ENCODE measurements around the gene PNP.

DNA sequence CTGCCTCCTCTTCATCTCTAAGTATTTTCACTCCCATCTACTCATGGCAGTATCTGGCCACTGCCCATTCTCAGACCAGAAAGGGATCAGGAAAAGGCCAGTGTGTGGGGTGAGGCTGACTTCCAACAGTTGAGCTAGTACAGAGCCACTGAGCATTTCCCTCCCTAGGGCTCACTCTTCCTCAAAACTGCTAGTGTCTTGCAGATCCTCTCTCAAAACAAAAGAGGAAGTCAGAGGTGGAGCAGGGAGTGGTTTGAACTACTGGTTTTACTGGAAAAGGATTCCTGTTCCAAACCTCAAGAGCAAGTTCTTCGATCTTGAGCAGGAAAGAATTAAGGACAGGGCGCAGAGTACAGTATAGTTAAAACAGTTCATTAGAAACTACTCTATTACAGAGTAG, 24.4 kb downstream of the PNP start:
- TF ChIP-seq, protein P1, sequence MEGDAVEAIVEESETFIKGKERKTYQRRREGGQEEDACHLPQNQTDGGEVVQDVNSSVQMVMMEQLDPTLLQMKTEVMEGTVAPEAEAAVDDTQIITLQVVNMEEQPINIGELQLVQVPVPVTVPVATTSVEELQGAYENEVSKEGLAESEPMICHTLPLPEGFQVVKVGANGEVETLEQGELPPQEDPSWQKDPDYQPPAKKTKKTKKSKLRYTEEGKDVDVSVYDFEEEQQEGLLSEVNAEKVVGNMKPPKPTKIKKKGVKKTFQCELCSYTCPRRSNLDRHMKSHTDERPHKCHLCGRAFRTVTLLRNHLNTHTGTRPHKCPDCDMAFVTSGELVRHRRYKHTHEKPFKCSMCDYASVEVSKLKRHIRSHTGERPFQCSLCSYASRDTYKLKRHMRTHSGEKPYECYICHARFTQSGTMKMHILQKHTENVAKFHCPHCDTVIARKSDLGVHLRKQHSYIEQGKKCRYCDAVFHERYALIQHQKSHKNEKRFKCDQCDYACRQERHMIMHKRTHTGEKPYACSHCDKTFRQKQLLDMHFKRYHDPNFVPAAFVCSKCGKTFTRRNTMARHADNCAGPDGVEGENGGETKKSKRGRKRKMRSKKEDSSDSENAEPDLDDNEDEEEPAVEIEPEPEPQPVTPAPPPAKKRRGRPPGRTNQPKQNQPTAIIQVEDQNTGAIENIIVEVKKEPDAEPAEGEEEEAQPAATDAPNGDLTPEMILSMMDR (IDR thresholded peaks at IDR 0.05; ENCODE audit: low read length) = no peak
- no peak for TF ChIP-seq EZH2 (IDR thresholded peaks at IDR 0.05; ENCODE audit: borderline replicate concordance, low read length)

All from OCI-LY1 (cell line).